ENCODE data around the gene ISCU.

GRCh38 chr12:108592033-108592909, 29.9 kb downstream of the ISCU start:
- TF ChIP-seq TOX (CRISPR knock-in tag; IDR thresholded peaks at IDR 0.05; ENCODE audit: borderline replicate concordance) (no peak), ZFP30 (CRISPR knock-in tag; IDR thresholded peaks at IDR 0.05) (no peak), PPARA (CRISPR knock-in tag; IDR thresholded peaks at IDR 0.05; ENCODE audit: borderline replicate concordance) (no peak), CREB5 (CRISPR knock-in tag; IDR thresholded peaks at IDR 0.05; ENCODE audit: low read depth) (no peak), OSR1 (CRISPR knock-in tag; IDR thresholded peaks at IDR 0.05) (no peak), SNAI2 (CRISPR knock-in tag; IDR thresholded peaks at IDR 0.05) (no peak), ZNF70 (CRISPR knock-in tag; IDR thresholded peaks at IDR 0.05) (no peak), ESRRG (CRISPR knock-in tag; IDR thresholded peaks at IDR 0.05) (no peak), TCF4 (CRISPR knock-in tag; IDR thresholded peaks at IDR 0.05; ENCODE audit: borderline replicate concordance) (no peak), ARNTL (CRISPR knock-in tag; IDR thresholded peaks at IDR 0.05; ENCODE audit: borderline replicate concordance, low read depth) (no peak), CSDC2 (CRISPR knock-in tag; IDR thresholded peaks at IDR 0.05) (no peak), ZFP3 (CRISPR knock-in tag; IDR thresholded peaks at IDR 0.05) (no peak), TSHZ2 (CRISPR knock-in tag; IDR thresholded peaks at IDR 0.05) (no peak)

Data from SK-N-SH treated with all-trans-retinoic acid at 6 μM for 48 hours (cell line).